ENCODE results near the gene SLC45A2. TPM values are rescaled to one million over a fixed set of nuclear protein-coding genes. Genes with fewer than 3 reads are reported as not detected.

Gene SLC45A2
- total RNA-seq, 1 donor from 2014 or later, result 1.3 TPM

- Mint-ChIP-seq H3K4me1 (peaks cover 24% of the 10 kb centered on the region), H3K9me3 (no peaks in the 10 kb centered on the region), H3K27me3 (ENCODE audit: low read depth) (no peaks in the 10 kb centered on the region), H3K36me3 (ENCODE audit: low read depth) (peaks cover 8% of the 10 kb centered on the region), H3K27ac (ENCODE audit: unreplicated experiment) (no peak overlapping the region), H3K4me3 (no peak overlapping the region)
- DNase-seq (ENCODE audit: low read depth, low spot score), result no peak
- TF ChIP-seq CTCF (conservative IDR thresholded peaks at IDR 0.05), result no peak
Observed at GRCh38 chr5:33978306-33978705, 6.2 kb downstream of the SLC45A2 start.

GRCh38 chr5:33976307-33976706 is 8.2 kb downstream of the SLC45A2 start:
- H3K9me3 Mint-ChIP-seq, result no peaks in the 10 kb centered on the region
- H3K4me3 Mint-ChIP-seq, result no peak overlapping the region
- H3K27ac Mint-ChIP-seq (ENCODE audit: unreplicated experiment), result no peak overlapping the region
- DNase-seq (ENCODE audit: low read depth, low spot score), result no peak
- no peaks in the 10 kb centered on the region for H3K27me3 Mint-ChIP-seq (ENCODE audit: low read depth)
- peaks cover 8% of the 10 kb centered on the region for H3K36me3 Mint-ChIP-seq (ENCODE audit: low read depth)
- TF ChIP-seq CTCF (conservative IDR thresholded peaks at IDR 0.05), result no peak
- H3K4me1 Mint-ChIP-seq, result peaks cover 19% of the 10 kb centered on the region

- no peak for DNase-seq (ENCODE audit: low read depth, low spot score)
- H3K36me3 Mint-ChIP-seq (ENCODE audit: low read depth), result peaks cover 8% of the 10 kb centered on the region
- no peaks in the 10 kb centered on the region for H3K9me3 Mint-ChIP-seq
- H3K27ac Mint-ChIP-seq (ENCODE audit: unreplicated experiment), result no peak overlapping the region
- H3K4me1 Mint-ChIP-seq, result peaks cover 19% of the 10 kb centered on the region
- no peak for TF ChIP-seq CTCF (conservative IDR thresholded peaks at IDR 0.05)
- H3K4me3 Mint-ChIP-seq, result no peak overlapping the region
- no peaks in the 10 kb centered on the region for H3K27me3 Mint-ChIP-seq (ENCODE audit: low read depth)
Observed at GRCh38 chr5:33975852-33976251, 8.6 kb downstream of the SLC45A2 start.

GRCh38 chr5:33973271-33973670 is 11.2 kb downstream of the SLC45A2 start:
- no peaks in the 10 kb centered on the region for H3K27me3 Mint-ChIP-seq (ENCODE audit: low read depth)
- no peak for DNase-seq (ENCODE audit: low read depth, low spot score)
- H3K4me3 Mint-ChIP-seq, result no peak overlapping the region
- H3K27ac Mint-ChIP-seq (ENCODE audit: unreplicated experiment), result no peak overlapping the region
- peaks cover 27% of the 10 kb centered on the region for H3K4me1 Mint-ChIP-seq
- H3K9me3 Mint-ChIP-seq, result no peaks in the 10 kb centered on the region
- TF ChIP-seq CTCF (conservative IDR thresholded peaks at IDR 0.05), result no peak
- peaks cover 3% of the 10 kb centered on the region for H3K36me3 Mint-ChIP-seq (ENCODE audit: low read depth)

- Mint-ChIP-seq H3K4me3 (no peak overlapping the region), H3K27me3 (ENCODE audit: low read depth) (no peaks in the 10 kb centered on the region), H3K36me3 (ENCODE audit: low read depth) (no peaks in the 10 kb centered on the region), H3K4me1 (peaks cover 12% of the 10 kb centered on the region), H3K27ac (ENCODE audit: unreplicated experiment) (no peak overlapping the region), H3K9me3 (peaks cover 4% of the 10 kb centered on the region)
- peak; percentile 80 for TF ChIP-seq CTCF (conservative IDR thresholded peaks at IDR 0.05)
- peak; percentile 6 for DNase-seq (ENCODE audit: low read depth, low spot score)
Observed at GRCh38 chr5:33969572-33970452, 14.7 kb downstream of the SLC45A2 start.

Measured in neural crest cell (in vitro differentiated cells).